ENCODE results near the gene CCDC50.

GRCh38 chr3:191350396-191351090, 21.3 kb downstream of the CCDC50 start:
- TF ChIP-seq CTCF (IDR thresholded peaks at IDR 0.05; ENCODE audit: insufficient read depth, low read length) = no peak
- no peak for TF ChIP-seq GABPA (IDR thresholded peaks at IDR 0.05; ENCODE audit: low read depth)
